ENCODE data around the gene HIVEP2.
A peak's percentile ranks its signal among the peaks of the same experiment; 100 is the strongest.

HIVEP2 gene

GRCh38 chr6:142857233-142857761, 87.7 kb downstream of the HIVEP2 start:
- peak; percentile 39 to 67 for DNase-seq

- DNase-seq: peak; percentile 40 to 76
Measured at GRCh38 chr6:142856624-142857232, 88.2 kb downstream of the HIVEP2 start.

- peak in 1 of 2 donors; percentile 72 for DNase-seq
Measured at GRCh38 chr6:142855893-142856623, 88.9 kb downstream of the HIVEP2 start.

GRCh38 chr6:142854589-142855488, 90.1 kb downstream of the HIVEP2 start:
- peak in 1 of 2 donors; percentile 17 for DNase-seq

GRCh38 chr6:142853244-142854180, 91.5 kb downstream of the HIVEP2 start:
- DNase-seq: no peak

- no peak for DNase-seq
Measured at GRCh38 chr6:142851601-142852000, 93.4 kb downstream of the HIVEP2 start.

- DNase-seq: peak; percentile 31 to 68
Measured at GRCh38 chr6:142850679-142851423, 94.1 kb downstream of the HIVEP2 start.

GRCh38 chr6:142848976-142849375, 96.0 kb downstream of the HIVEP2 start:
- DNase-seq: no peak

- no peak for DNase-seq
Measured at GRCh38 chr6:142848156-142848555, 96.8 kb downstream of the HIVEP2 start.

GRCh38 chr6:142846883-142847287, 98.1 kb downstream of the HIVEP2 start:
- DNase-seq: no peak

GRCh38 chr6:142846459-142846831, 98.5 kb downstream of the HIVEP2 start:
- DNase-seq: peak in 1 of 2 donors; percentile 49

- peak; percentile 67 to 78 for DNase-seq
Measured at GRCh38 chr6:142845624-142846458, 99.1 kb downstream of the HIVEP2 start.

GRCh38 chr6:142845143-142845571, 99.8 kb downstream of the HIVEP2 start:
- peak in 1 of 2 donors; percentile 83 for DNase-seq

- DNase-seq: no peak
Measured at GRCh38 chr6:142844065-142844755, 100.8 kb downstream of the HIVEP2 start.

GRCh38 chr6:142843361-142843760, 101.6 kb downstream of the HIVEP2 start:
- DNase-seq: peak in 1 of 2 donors; percentile 68

GRCh38 chr6:142842418-142843261, 102.3 kb downstream of the HIVEP2 start:
- peak; percentile 68 to 88 for DNase-seq

GRCh38 chr6:142841915-142842314, 103.1 kb downstream of the HIVEP2 start:
- no peak for DNase-seq

GRCh38 chr6:142839686-142840040, 105.3 kb downstream of the HIVEP2 start:
- DNase-seq: no peak

All from CD4-positive, alpha-beta T cell treated with Interferon alpha-2 for 1 hour (primary cell).